CD4-positive, alpha-beta T cell treated with Interleukin-6 at 100 ng/mL for 8 hours (primary cell): ENCODE data around the gene RREB1.
"Not testable (repeated sequence)": the region's sequence is repeated elsewhere in the genome, so short reads cannot be mapped to it uniquely, and the experiment has no call there.

ENCODE experiments used
- DNase-seq: peaks from one replicate; pipeline ENCODE4 v3.0.0-alpha.2; 2020; ENCODE audit warnings: mixed read lengths, low spot score

RREB1 gene

DNA sequence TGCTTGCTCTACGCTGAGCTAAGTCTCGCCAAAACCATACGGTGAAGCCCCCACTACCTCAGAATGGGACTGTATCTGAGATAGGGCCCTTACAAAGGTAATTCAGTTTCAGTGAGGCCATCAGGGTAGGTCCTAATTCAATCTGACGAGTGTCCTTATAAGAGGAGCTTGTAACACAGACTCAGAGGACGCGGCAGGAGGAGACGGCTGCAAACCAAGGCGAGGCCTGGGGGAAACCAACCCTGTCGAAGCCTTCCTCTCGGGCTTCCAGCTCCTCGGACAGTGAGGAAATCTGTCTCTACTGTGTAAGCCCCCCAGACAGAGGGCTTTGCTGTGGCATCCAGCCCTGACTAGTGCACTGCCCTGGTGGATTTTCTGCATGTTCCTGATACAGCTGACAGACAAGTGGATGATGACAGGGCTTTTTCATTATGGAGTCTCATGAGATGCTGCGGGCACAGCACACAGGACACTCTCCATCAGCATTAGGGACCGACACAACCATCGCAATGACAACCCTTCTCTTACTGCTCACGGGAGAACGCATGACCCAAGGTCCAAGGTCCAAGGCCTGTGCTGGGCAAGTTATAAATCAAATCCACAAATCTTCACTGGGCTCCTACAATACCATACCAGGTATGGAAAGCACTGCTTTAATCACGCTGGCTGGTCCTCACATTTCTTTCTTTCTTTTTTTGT, 157.1 kb downstream of the RREB1 start:
- DNase-seq, result no peak

DNA sequence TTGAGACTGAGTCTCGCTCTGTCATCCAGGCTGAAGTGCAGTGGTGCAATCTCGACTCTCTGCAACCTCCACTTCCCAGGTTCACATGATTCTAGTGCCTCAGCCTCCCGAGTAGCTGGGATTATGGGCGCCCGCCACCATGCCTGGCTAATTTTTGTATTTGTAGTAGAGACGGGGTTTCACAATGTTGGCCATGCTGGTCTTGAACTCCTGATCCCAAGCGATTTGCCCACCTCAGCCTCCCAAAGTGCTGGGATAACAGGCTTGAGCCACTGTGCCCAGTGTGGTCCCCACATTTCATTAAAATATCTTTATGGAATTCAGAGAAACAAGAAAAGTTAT, 157.6 kb downstream of the RREB1 start:
- not testable (repeated sequence) for DNase-seq

DNA sequence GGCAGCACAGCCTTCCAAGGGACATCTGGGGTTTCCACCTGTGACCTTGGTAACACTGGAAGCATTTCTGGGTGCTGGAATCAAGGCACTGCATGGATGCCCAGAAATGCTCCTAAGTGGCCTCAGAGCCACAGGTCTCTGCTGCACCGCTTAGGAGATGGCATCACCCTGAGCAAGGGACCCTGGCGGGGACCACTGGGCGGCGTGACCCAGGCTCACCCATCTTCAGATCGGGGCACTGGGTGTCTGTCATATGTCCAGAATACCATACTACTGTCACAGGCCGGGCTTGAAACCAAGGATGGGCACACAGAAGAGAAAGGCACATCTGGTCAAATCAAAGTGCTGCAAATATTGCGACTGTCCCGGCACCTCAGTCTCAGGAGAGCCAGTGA, 159.3 kb downstream of the RREB1 start:
- no peak for DNase-seq

DNA sequence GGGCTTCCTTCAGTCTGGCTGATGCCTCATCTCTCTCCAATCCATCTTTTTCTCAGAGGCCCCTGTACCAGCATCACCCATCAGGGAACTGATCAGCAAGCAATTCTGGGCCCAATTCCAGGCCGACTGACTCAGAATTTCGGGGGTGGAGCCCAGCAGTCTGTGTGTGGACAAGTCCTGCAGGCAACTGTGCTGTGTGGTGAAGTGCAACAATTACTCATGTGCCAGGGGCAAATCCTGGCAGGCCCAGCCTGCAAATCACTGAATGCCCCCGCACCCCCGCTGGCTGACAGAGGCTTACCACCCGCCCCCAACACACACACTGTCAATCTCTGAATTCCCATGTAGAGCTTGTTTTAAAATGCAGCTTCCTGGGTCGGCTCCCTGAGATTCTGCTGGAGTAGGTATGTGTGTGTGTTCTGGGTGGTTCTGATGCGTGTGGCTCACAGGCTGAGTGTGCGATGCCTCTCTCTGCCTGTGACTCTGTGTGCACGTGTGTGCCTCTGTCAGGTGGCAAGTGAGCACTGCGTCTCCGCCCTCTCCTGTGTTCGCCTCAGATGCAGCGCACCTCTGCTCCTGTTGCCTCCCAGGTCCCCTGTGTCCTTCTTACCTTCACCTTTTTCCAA, 159.8 kb downstream of the RREB1 start:
- no peak for DNase-seq

DNA sequence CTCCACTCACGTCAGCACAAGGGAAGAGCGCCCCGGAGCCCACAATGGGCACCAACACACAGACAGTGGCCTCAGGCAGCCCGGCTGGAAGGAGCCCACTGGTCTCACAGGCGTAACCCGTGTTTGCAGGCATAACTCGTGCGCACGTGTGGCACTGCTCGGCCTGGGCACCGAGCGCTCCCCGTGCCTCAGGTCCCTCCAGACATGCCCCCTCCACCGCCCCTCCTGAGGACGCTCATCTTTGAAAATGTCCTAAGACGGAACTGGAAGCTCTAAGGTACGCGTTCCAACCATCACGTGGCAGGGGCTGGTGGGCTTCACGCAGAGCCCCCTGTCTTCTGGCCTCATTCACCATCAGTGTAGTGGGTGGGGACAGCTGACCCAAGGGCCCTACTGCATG, 160.6 kb downstream of the RREB1 start:
- DNase-seq, result no peak

DNA sequence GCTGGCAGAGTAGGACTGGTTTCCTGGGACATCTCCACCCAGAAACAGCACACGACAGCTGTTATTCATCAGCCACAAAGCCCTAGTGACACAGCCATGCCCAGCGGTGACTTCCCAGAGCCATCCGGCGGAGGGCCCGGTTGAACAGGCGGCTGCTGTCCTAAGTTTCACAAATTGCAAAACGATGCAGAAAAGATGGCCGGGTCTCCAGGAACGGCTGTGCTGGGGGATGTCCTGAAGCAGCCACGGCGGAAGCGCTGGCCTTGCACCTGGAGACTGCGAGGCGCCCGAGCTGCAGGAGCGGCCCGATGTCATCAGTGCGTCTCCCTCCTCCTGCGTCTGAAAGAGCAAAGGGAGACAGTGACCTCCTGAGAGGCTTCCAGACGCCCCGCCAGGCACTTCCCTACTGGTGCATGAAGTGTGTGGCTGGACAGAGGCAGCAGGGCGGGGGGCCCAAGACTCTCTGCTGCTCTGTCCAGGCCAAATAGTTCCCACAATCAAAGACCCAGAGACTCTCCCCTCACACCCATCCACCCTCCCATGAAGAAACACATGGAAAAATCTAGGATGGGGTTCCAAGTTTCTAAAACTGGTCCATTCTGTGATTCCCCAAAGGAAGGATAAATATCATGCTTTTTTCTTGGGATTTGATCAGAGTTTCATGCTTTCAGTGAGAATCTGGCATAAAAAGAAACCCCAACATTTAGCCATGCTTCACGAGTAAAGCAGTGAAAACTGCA, 161.2 kb downstream of the RREB1 start:
- no peak for DNase-seq

DNA sequence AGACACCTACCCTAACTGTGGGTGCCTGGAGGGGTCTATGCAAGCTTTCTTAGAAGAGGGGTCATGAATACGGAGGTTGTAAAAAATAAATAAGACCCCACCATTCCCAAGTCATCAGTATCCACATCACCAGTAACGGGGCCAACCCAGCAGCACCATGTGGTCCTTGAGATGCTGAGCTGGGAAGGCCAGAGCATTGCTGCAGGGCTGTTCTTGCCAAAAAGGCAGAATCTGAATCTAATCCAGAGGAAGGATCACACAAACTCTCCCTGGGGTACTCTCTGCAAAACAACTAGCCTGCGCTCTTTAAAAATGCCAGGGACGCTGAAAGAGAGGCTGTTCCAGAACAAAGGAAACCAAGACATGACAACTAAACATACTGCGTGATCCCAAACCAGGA, 162.1 kb downstream of the RREB1 start:
- no peak for DNase-seq

DNA sequence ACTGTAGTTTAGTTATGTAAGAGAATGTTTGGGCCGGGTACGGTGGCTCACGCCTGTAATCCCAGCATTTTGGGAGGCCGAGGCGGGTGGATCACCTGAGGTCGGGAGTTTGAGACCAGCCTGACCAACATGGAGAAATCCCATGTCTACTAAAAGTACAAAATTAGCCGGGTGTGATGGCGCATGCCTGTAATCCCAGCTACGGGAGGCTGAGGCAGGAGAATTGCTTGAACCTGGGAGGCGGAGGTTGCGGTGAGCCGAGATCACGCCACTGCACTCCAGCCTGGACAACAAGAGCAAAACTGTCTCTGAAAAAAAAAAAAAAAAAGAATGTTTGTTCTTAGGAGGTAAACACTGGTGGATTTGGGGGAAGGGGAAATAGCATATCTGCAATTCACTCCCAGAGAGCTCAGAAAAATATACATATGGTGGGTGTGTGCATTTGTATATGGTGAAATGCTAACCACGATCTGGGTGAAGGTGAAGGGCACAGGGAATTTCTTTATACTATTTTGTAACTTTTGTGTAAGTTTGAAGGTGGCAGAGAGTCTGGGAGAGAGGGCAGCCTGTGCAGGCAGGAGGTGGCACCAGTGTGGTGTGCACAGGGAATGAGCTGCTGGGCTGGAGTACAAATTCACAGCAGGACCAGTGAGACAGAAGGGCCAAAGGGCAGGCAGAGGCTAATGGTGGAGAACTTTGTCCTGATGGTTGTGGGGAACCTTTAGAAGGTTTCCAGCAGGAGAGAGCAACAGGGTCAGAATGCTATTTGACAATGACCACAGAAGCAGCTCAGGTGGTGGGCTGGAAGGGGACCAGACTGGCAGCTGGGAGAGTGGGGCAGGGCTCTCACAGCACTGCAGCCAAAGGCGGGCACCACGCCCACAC, 162.8 kb downstream of the RREB1 start:
- DNase-seq, result no peak

DNA sequence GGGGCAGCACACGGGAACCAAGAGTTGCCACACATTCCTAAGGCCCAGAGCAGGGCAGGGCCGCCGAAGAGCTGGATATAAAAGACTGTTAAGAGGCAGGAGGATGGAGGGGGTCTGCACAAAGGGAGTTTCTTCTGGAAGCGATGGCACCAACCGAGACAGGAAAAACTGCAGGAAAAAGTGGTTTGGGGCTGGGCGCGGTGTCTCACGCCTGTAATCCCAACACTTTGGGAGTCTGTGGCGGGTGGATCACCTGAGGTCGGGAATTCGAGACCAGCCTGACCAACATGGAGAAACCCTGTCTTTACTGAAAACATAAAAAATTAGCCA, 163.4 kb downstream of the RREB1 start:
- DNase-seq, result no peak

DNA sequence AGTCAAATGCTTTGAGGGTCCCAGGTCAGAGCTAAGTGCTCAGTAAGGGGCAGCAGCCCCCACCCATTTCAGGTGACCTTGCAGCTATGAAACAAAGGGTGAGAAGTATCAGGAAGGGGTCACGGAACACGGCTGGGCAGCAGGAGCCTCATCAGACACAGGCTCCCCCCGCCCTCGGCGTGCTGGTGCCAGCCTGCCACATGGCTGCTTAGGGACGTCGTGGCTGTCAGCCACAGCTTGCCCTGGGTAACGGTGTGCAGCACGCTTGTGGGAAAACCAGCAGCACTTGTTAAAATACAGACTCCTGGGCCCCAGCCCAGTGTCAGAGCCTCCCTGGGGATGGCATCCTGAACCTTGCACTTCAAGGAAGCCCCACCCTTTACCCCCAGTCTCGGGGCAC, 165.9 kb downstream of the RREB1 start:
- DNase-seq, result no peak

DNA sequence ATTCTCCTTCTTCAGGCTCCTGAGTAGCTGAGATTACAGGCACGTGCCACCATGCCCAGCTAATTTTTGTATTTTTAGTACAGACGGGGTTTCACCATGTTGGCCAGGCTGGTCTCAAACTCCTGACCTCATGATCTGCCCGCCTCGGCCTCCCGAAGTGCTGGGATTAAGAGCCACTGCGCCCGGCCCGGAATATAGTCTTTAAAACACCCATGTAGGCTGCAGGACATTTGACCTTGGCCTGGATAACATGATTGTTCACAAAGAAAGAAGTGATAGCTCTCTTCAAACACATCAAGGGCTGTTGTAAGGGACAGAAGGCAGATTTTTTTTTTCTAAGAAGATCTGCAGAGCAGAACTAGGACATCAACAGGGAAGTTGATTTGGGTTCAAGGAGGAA, 166.8 kb downstream of the RREB1 start:
- not testable (repeated sequence) for DNase-seq

DNA sequence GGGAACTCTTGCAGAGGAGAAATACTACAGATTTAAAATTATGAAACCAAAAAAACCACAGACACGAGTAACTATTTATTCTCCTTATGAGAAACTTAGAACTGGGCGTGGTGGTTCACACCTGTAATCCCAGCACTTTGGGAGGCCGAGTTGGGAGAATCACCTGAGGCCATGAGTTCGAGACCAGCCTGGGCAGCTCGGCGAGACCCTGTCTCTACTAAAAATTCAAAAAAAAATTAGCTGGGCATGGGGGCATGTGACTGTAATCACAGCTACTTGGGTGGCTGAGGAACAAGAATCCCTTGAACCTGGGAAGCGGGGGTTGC, 168.4 kb downstream of the RREB1 start:
- no peak for DNase-seq

DNA sequence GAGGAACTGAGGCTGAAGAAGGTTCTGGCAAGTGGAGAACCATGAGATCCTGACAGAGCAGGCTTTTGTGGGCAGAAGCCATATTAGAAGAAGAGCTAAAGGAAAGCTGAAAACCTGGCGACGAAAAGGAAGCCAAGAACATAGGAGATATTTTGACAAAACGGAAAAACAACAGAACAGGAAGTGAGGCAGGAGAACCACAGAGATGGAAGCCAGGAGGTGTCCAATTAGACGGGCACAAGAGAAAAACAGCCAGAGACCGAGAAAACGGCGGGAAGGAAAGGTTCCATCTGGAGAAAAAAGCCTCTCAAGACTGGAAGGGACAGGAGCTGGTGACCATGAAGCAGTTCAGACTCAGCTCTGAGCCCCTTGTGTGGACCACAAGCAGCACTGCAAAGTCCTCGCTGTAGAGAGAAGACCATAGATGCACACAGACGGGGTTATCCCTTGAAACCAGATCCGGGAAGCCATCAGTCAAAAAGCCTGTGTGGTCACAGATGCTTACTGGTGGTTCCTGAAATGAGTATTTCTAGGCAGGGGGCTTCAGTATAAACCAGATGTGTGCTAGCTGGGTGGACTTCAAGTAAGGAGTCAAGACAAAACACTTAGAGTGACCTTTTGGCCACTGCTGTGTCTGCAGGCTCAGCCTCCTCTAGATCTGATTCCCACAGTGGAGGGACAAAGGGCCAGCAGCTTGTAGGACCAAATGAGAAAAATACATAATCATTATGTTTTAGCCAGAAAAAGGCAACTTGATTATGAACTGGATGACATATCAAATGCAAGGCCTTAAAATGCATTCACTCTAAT, 174.5 kb downstream of the RREB1 start:
- no peak for DNase-seq

DNA sequence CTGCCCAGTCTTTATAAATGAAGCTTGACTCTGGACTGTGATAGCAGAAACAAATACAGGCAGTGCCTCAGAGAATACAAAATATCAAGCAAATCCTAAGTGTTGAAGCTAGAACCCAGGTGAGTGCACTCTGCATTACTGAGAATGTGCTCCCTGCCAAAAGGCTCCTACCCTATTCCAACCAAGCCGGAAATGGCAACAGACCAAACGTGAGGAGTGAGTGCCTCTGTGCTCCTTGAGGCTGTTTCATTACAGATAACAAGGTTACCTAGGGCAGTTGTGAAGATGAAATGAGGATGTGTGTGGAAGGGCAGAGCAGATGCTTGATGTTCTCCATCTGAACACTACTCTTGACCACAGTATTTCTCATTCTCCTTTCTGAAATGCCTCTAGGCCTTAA, 175.9 kb downstream of the RREB1 start:
- DNase-seq, result no peak

DNA sequence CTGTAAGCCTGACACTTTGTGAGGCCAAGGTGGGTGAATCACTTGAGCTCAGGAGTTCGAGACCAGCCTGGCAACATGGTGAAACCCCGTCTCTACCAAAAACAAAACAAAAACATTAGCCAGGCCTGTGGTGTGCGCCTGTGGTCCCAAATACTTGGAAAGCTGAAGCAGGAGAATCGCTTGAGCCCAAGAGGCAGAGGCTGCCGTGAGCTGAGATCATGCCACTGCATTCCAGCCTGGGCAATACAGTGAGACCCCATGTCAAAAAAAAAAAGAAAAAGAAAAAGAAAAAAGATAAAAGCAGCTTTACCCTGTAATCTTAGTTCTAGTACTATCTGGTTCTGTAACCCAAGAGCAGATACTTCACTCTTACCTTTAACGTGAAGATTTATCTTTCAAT, 177.7 kb downstream of the RREB1 start:
- no peak for DNase-seq

DNA sequence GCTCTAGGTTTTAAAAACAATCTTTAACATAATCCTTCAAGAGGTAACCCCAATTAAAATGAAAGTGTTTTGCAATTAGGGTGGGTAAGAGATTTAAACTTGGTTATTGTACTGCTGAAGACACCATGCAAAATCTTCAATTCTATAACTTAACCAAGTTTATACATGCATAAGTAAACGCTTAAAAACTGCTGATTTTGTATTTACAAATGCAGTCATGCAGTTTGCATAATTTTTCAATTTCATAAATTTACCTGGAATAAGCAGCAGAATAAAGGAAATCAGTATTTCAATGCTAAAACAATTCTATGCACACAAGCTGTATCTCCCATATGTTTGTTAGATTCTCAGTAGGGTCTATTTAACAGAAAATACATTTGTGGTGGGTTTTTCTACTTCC, 182.3 kb downstream of the RREB1 start:
- DNase-seq, result no peak

DNA sequence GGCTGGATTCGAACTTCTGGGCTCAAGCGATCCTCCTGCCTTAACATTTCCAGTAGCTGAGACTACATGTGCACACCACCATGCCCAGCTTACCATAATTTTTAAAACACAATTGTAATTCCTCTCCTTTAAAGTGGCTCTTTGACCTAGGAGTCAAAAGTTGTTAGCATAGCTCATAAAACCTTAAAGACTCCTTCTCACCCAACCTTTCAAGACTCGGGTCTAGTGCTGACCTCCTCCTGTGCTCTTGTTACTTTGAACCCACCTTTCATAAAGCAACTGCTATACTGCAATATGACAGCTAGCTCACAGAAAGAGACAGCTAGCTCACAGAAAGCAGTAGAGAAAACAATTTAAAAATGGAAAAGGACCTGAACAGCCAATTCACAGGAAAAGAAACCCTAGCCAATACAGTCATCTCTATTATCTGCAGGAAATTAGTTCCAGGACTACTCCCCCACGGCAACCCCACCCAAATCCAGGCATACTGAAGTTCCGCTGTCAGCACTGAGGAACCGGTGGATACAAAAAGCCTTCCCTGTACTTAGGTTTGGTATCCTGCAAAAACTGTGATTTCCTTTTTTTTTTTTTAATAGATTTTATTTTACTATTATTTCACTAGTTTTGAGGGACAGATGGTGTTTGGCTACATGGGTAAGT, 185.0 kb downstream of the RREB1 start:
- no peak for DNase-seq

DNA sequence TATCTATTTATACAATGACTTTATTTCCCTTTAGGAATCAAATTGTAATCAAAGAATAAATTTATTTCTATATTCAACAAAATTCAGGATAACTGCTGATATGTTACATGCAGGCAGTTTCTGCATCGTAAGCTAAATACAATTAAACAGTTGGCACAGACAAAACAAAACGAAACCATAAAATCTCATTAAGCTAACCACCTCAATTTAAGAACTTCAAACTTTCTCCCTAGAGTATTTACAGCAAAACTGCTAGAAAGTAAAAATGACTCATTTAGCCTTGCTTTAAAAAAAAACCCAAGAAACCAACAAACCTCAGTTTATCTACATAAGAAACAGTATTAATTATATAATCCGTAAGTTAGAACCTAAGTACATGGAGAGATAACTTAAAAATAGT, 188.2 kb downstream of the RREB1 start:
- no peak for DNase-seq

DNA sequence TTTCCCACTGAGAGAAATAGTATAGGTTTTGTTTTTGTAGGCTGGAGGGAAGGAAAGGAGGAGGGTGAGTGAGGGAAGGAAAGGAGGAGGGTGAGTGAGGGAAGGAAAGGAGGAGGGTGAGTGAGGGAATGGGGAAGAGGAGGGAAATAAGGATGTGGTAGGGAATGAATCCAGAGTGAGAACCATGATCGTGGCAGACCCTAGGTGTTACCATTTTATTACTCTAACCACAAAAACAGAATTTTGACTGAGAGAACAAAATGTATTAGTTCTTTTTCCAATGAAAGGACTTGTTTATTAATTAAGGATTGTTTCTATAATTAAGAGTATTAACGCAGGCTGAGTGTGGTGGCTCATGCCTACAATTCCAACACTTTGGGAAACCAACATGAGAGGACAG, 188.8 kb downstream of the RREB1 start:
- no peak for DNase-seq

DNA sequence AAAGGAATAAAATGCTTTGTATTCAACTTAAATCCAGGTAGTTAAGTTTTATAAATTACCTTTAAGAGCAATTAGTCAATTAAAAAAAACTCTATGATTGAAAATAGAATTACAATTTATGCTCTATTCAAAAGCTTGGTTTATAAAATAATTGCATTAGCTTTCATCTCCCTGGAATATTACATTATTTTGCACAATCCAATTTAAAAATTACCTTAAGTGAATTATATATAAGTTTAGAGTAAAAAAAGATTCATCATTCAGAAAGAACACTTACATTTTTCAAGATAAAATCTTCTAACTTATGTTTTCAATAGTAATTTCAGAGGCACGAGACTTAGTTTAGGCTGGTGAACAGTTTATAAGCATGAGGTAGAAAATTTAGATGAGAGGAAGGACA, 190.4 kb downstream of the RREB1 start:
- DNase-seq, result no peak

DNA sequence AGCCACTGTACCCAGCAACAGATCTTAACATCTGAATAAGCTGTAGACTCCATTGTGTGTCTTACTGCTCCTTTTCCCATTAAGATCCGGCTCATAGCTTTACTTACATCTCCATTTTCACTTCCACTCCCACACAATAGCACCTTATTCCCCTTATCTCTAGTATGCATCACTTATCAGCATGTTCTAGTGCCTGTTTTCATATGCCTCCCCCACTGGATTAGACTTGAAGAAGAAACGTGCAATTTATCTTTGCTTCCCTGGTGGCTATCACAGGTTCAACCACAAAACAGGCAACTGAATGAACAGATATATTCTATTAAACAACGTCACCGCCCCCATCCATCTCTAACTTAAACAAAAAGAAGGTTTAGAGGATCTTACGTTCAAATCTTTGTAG, 193.2 kb downstream of the RREB1 start:
- DNase-seq, result no peak
